Stimulated activated CD4-positive, alpha-beta T cell treated with anti-CD3 and anti-CD28 coated beads, Interleukin-1b, Interleukin-23, amount 100 ng/mL, for 4 hours (primary cell): Measurements from ENCODE around the gene FAM20C.
"Not testable (repeated sequence)": the region's sequence is repeated elsewhere in the genome, so short reads cannot be mapped to it uniquely, and the experiment has no call there.

Experiments used
- DNase-seq, 2 donors: peaks; one replicate each; pipeline ENCODE4 v3.0.0-alpha.2; 2020; ENCODE audit warnings: low read depth in 2 of 2

The FAM20C gene

DNA sequence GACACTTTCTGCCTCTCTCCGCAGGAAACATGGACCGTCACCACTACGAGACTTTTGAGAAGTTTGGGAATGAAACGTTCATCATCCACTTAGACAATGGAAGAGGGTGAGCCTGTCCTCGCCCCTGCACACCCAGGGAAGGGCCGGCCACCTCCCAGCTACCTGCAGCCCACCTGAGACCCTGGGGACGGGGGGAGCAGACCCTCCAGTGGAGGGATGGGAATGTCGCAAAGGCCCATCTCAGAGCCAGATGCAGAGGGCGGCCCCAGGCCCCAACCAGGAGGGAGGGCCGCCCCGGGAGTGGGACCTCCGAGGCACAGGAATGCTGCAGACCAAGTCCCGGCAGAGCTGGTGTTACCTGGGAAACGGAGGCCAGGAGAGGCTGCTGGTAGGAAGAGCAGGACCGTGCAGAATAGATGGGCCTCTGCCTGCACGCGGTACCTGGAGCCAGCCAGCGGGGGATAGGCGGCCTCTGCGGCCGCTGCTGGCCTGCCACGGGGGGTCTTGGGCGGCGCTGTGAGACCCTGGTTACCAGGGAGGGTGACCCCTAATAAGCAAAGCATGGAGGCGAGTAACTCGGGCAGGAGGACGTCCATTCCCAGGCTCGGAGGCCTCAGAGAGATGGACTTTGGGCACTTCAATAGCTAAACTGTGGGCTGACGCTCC lies 64.7 kb downstream of the FAM20C start:
- DNase-seq = no peak

DNA sequence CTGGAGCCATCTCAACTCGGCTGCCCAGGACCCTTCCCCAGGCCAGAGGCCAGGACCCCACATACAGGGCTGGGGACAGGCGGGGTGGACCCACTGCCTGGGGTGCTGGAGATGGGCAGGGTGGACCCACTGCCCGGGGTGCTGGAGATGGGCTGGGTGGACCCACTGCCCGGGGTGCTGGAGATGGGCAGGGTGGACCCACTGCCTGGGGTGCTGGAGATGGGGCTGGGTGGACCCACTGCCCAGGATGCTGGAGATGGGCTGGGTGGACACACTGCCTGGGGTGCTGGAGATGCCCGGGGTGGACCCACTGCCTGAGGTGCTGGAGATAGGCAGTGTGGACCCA lies 65.2 kb downstream of the FAM20C start:
- no peak for DNase-seq

DNA sequence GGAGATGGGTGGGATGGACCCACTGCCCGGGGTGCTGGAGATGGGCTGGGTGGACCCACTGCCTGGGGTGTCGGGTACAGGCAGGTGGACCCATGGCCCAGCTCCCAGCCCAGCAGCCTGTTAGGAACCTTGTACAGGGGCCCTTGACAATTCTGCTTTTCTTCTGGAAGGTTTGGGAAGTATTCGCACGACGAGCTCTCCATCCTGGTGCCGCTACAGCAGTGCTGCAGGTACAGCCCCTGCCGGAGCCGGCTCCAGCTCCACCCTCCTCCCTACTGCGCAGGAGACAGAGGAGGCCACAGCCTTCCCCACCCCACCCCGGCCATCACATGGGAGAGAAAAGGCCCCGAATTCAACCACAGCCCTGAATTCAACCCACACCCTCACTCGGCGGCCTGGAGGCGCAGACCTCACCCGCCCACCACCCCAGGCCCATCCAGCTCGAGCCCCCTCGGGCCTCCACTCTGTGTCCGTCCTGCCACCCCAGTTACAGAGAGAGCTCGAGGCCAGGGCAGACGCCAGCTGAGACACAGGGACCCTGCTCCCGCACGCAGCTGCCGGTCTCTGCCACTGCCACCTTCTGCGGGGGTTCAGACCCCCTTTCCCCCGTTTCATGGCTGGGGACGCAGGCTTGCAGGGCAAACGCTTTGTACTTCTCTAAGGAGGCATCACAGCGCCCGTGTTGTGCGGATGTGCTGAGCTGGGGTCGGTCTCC lies 66.3 kb downstream of the FAM20C start:
- DNase-seq = no peak

DNA sequence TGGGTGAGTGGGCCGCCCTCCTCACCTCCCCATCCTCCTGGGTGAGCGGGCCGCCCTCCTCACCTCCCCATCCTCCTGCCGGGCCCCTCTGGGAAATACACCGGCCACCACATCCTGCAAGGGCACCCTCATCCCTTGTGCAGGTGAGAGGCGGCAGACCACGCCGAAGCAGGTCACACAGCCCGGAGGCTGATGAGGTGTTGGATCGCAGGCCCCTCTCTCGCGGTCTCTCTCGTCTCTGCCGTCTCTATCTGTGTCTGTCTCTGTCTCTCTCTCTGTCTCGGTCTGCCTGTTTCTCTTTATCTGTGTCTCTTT lies 66.8 kb downstream of the FAM20C start:
- no peak for DNase-seq

DNA sequence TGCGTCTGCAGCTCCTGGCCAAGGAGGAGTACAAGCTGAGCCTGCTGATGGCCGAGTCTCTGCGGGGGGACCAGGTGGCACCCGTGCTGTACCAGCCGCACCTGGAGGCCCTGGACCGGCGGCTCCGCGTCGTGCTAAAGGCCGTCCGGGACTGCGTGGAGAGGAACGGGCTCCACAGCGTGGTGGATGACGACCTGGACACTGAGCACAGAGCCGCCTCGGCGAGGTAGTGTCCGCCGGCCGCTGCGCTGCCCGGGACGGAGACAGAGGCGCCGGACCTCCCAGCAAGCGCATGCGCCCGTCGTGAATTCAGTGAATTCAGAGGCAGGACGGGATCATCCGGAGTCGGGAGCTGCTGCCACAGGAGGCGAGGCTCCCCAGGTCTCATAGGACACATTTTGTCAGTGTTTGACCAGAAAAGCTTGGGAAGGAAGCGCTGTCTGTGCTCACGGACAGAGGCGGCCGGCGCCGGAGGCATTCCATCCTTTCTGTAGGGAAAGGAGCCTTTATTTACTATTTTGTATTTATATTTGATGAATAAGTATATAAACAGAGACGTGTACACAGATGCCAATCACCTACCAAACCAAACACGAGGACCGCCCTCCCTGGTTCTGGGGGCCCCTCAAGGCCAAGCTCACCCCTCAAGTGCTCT lies 67.5 kb downstream of the FAM20C start:
- no peak for DNase-seq

DNA sequence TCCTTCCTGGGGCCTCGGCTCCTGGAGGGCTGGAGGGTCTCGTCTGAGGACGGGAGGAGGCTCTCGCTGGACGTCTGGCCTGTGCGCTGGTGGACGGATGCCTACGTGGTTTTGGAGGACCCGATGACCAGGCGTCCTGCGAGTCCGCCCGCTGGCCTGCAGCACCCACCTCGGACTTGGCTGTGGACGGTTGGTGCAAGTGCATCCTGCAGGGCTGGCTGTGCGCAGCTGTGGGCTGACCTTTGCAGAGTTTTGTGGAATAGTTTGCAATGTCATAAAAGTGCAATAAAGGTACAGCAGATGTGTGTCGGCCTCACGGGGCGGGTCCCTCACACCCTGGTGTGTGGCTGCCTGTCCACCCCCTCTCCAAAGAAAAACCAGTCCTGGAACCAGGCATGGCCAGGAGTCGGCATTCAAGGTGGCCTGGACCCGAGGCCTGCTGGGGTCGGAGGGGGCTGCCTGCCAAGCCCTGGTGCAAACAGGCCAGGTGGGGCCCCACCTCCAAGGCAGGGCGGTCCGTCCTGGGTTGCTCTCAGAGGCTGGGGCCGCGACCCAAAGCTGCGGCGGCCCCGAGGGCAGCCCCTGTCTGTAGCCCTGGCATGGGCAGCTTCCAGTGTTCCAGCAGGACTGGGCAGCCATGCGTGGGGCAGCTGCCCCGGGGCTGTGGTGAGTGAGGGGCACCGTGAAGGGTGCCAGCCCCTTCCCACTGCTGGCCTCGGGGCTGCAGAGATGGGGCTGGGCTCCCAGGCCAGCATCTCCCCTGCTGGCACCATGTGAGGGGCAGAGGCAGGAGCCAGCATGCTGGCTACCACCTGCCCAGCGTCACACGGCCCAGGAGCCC lies 68.3 kb downstream of the FAM20C start:
- no peak for DNase-seq

DNA sequence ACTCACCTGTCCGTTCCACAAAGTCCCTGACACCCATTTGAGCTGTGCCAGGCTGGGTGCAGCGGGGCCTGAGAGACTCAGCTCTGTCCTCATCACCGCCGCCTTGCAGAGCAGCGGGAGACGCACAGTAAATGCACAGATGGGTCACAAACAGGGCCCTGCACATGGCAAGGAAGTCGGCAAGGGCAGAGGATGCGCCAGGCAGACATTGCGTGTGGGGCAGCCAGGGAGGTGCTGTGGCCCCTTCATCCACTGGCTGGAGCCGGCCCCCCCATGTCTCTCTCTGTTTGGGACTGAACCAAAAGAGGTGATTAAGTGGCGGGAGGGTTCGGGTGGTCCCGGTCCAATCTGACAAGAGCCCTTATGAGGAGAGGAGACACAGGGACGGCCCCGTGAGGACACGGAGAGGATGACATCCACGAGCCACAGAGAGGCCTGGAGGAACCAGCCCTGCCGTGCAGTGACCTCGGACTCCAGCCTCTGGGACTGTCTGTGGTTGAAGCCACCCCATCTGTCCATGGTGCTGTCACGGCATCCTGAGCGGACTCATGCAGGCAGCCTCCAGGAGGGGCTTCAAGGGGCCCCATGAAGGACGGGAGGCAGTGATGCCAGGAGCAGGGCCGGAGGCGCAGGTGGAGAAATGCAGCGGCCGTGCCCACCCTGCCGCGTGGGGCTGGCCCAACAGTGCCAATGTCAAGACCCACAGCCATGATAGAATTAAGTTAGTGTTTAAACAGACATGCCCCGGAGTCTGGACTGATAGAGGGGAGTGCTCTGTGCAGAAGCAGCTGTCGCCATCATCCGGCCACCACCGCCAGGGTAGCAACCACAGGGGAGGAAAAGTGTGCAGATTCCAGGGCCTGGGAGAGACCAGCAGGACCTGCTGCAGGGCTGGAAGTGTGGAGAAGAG lies 69.2 kb downstream of the FAM20C start:
- DNase-seq = no peak

DNA sequence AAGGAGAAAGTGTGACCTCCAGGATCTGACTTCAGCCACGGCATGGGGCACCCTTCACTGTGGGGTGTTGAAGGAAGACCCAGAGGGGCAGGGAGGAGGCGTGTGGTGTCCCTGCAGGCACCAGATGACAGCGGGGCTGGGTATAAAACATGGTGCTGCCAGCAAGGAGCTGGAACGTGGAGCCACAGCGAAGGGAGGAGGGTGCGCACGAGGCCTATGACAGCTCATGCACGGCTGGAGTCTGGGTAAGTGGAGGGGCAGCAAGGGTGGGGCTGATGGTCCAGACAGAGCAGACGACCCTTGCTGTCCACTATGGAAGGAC lies 69.8 kb downstream of the FAM20C start:
- no peak for DNase-seq

DNA sequence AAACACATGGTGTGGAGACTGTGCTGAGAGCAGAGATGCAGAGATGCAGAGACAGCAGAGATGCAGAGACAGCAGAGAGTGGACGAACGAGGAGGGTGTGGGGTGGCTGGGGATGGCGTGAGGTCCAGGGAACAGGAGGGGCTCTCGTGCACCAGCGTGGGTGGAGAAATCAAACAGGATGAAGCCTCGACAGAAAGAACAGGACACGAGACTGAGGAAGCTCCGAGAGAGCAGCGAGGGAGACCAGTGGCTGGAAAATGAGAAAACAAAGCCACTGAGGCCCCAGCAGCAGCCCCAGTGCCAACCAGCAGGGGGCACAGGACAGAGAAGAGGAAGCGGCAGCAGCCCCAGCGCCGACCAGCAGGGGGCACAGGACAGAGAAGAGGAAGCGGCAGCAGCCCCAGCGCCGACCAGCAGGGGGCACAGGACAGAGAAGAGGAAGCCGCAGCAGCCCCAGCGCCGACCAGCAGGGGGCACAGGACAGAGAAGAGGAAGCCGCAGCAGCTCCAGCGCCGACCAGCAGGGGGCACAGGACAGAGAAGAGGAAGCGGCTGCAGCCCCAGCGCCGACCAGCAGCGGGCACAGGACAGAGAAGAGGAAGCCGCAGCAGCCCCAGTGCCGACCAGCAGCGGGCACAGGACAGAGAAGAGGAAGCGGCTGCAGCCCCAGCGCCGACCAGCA lies 70.4 kb downstream of the FAM20C start:
- peak; percentile 9 to 56 for DNase-seq

DNA sequence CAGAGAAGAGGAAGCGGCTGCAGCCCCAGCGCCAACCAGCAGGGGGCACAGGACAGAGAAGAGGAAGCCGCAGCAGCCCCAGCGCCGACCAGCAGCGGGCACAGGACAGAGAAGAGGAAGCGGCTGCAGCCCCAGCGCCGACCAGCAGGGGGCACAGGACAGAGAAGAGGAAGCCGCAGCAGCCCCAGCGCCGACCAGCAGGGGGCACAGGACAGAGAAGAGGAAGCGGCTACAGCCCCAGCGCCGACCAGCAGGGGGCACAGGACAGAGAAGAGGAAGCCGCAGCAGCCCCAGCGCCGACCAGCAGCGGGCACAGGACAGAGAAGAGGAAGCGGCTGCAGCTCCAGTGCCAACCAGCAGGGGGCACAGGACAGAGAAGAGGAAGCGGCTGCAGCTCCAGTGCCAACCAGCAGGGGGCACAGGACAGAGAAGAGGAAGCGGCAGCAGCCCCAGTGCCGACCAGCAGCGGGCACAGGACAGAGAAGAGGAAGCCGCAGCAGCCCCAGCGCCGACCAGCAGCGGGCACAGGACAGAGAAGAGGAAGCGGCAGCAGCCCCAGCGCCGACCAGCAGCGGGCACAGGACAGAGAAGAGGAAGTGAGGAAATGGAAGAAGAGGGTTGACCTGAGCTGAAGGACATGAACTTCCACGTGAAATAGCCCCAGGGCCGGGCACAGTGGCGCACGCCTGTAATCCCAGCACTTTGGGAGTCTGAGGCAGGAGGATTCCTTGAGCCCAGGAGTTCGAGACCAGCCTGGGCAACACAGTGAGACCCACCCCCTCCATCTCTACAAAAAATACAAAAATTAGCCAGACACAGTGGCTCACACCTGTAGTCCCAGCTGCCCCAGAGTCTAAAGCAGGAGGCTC lies 71.3 kb downstream of the FAM20C start:
- DNase-seq = not testable (repeated sequence)

DNA sequence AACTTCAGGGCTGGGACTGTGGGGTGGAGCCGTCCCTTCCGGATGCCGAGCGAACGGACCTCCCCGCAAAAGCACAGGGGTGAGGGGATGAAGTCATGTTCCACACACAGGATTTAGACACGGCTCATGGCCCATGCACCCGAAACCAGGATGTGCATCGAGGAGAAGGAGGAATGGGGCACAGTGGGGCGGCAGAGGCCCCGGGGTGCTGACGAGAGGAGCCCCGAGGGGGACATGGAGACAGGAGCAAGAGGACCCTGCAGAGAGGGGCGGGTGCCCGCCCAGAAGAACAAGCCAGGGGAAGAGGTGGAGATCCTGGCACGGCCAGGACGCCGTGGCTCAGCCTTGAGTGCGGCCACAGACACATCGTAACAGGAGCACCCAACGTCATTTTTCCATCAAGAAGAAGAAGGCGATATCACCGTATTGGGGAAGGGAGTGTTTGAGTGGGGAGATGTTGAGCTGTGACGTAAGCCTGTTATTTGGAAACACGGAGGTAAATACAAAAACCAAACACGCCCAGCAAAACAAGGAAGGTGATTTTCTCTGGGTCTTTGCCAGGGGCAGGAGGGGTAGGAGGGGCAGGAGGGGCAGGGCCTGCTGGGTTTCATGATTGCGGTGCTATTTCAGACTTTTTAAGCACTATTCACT lies 72.3 kb downstream of the FAM20C start:
- DNase-seq = no peak

DNA sequence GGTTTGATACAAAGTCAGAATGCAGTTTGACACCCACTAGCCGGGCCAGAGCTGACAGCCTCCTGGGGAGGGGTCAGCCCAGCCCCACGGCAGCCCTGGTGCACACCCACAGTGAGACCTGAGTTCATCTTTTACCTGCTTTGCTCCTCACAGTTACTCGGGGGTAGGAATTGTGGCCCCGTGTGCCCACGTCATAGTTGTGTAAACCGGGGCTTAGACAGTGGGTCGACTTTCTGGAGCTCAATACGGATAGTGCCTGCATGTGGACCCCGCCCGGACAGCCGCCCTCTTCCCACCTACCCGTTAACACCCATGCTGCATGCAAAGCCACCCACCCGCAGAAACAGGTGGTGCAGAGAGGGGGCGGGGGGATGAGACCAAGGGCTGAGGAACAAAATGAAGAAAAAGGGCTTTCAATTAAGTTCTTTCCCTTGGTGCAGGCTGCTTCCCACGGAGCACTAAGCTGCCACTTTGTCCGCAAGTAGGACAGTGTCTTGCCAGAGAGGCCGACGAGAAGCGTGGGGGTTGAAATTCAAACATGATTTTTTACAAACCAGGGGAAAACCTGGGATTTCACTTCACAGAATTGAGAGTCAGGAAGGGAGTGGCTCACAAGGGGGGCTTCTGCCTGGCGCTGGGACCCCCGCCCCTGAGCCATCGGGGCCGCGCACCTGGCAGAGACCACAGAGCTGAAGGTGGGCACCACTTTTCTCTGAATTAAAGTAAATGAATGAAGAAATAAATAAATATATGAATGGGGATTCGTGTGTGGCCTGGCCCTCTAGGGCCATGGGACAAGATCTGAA lies 73.0 kb downstream of the FAM20C start:
- DNase-seq = no peak

DNA sequence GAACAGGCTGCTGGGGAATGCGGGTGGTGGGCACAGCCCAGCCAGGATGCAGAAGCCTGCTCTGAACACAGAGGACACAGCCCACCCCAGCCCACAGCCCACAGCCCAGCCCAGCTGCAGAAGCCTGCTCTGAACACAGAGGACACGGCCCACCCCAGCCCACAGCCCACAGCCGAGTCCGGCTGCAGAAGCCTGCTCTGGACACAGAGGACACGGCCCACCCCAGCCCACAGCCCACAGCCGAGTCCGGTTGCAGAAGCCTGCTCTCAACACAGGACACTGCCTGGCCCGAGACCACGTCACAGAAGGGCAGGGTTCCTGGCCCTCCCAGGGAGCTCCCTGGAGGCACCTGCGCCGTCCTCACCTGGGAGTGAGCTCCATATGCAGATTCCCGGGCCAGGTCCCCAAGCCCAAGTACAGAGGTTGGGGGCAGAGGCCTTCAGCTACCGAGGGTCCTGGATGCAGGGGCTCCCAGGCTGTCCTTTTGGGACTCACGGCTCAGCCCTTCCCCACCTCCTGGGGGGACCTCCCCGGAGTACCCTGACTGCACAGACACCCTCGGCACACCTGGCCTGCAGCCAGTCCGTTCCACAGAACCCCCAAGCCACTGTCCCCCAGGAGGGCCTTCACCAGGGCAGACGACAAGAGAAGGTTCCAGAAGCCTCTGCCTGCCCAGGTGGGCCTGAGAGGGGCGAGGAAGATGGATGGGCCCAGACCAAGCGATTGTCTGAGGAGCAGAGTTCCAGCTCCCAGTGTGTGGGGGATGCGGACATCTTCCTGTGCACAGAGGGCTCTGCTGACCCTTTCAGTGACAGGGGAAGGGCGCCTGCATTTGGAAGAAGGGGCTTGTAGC lies 73.9 kb downstream of the FAM20C start:
- DNase-seq = no peak

DNA sequence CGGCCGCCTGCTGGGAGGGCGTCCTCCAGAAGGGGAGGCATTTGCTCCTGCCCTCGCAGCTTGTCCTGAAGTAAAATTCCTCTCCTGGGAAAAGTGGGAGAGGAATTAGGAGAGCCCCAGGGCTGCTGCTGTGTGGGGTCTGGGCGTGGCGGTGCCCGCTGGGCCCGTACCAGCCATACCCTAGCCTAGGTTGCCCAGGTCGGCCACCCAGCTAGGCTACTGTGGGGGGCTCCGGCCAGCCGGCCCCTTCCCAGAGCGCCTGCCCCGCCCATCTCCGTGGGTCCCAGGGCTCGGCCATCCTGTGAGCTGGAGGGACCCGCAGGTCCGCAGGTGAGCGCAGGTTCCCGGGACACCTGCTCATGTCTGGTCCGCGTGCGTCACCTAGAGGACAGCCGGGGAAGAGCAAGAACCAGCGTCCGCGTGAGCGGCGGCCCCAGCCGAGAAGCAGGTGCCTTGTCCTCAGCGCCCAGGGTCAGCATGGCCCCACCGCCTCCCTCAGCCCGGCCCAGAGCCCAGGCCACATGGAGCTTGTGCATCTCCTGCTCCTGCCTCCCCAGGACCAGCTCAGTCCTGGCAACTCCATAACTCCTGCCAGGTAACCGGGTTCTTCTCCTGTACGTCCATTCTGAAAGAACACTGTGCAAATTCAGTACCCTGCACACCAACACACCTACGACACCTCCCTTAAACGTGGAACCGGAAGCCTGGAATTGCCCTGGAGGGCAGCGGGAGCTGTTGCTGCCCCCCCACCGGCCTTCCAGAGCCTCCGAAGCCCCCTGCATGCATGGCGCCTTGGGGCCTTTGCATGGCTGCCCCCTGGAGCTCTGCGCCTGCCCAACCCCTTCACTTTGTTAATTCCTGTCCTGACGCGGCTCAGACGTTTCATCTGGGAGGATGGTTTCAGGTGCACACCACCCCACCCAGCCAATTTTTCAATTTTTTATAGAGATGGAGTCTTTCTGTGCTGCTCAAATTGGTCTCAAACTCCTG lies 74.8 kb downstream of the FAM20C start:
- DNase-seq = no peak

DNA sequence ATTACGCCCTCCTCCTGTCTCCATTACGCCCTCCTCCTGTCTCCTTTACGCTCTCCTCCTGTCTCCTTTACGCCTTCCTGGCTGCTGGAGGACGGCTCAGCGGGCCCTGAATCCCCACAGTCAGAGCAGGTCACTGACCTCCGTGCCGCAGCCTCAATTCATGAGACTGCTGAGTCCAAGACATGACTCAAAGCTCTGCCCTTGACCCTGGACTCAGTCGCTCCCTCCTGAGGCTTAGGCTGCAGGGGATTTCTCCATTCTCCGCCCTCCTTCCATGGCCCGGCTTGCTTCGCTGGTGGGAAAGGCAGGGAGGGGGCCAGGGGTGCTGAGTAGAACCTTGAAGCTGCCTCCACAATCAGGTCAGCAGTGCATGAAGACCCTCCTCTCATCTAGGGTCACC lies 76.6 kb downstream of the FAM20C start:
- no peak for DNase-seq

DNA sequence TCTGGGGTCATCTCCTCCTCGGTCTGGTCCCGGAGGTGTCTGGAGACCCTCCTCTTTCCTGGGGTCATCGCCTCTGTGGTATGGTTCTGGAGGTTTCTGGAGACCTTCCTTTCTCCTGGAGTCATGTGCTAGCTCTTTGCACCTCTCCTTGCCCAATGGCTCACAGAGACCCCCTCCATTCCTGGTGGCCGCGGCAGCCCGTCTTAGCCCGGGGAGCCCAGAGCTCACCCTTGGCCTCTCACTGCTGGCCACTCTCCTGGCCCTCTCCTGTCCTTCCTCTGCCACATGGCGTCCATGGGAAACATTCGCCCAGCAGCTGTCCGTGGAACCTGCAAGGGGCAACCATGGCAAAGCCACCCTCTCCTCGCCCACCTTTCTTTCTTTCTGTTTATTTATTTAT lies 77.3 kb downstream of the FAM20C start:
- no peak for DNase-seq
